GM19035 (cell line): ENCODE measurements around the gene EDEM3.
"Not testable (repeated sequence)": the region's sequence is repeated elsewhere in the genome, so short reads cannot be mapped to it uniquely, and the experiment has no call there.

ENCODE experiments used
- ATAC-seq: cut with Tn5 transposase; IDR thresholded peaks from one replicate; pipeline ENCODE4 v1.9.1; 2021; ENCODE audit not compliant: unreplicated experiment

The EDEM3 gene

DNA sequence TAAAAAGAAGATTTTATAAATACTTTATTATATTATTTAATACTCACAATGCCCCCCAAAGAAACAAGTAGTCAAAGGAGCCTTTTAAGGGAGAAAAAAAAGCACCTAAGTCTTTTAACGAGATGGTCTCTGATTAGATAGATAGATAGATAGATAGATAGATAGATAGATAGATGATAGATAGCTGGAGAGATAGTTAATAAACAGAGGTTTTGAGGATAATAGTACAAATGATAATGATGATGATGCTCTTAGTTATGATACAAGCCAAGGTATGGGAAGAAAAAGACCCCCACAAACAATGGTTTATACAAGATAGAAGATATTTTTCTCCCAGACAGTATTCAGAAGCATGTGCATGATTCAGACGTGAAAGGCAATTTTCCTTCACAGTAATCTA is 14.6 kb upstream of the EDEM3 start:
- ATAC-seq, result no peak

DNA sequence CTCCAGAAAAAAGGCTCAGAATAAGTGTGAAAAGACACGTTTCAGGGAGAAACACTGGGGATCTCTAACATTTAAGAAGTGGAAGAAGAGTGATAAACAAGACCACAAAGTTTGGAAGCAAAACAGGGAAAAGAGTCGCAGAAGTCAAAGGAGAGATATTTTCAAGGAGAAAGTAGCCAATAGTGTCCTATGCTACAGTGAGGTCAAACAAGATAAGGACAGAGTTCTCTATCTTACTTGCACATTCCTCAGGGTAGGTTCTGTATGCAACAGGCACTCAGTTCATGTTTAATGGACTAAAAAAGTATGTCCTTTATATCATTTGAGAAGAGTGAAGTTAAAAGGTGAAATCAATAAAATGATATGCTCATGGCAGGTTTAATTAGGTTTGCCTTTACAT is 13.8 kb upstream of the EDEM3 start:
- ATAC-seq, result no peak

DNA sequence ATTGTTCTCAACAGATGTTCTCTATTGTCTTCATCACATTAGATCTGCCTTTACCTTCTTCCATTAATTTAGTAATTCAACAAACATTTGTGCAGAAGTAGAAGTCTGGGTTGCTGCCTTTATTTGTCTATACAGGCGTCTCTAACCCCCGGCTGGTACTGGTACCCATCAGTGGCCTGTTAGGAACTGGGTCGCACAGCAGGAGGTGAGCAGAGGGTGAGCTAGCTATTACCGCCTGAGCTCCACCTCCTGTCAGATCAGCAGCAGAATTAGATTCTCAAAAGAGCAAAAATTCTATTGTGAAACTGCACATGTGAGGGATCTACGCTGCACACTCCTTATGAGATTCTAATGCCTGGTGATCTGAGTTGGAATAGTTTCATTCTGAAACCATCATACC is 12.9 kb upstream of the EDEM3 start:
- ATAC-seq, result no peak

DNA sequence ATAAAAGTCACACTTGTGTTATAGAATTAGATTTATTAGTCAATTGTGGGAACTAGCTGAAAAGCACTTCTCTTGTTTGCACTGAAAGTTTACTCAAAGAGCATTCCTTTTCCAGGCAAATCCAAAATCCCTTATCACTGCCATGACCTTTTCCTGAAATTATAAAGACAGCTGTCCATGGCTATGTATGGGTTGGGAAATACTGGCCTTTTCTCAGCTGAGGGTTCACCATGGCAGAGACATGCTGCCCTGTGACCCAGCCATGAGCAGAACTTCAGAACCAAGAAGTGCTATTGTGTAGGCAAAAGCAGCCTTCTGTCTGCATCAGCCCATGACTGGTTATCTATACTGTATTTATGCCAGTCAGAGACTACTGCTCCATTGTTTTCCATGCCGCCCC is 9.8 kb upstream of the EDEM3 start:
- no peak for ATAC-seq

DNA sequence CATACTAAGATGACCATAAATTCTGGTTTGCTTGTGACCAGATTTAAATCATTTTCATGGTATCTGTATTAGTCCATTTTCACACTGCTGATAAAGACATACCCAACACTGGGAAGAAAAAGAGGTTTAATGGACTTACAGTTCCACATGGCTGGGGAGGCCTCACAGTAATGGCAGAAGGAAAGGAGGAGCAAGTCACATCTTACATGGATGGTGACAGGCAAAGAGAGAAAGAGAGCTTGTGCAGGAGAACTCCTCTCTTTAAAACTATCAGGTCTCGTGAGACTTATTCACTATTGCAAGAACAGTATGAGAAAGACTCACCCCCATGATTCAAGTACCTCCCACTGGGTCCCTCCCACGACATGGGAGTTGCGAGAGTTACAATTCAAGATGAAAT is 8.9 kb upstream of the EDEM3 start:
- not testable (repeated sequence) for ATAC-seq

DNA sequence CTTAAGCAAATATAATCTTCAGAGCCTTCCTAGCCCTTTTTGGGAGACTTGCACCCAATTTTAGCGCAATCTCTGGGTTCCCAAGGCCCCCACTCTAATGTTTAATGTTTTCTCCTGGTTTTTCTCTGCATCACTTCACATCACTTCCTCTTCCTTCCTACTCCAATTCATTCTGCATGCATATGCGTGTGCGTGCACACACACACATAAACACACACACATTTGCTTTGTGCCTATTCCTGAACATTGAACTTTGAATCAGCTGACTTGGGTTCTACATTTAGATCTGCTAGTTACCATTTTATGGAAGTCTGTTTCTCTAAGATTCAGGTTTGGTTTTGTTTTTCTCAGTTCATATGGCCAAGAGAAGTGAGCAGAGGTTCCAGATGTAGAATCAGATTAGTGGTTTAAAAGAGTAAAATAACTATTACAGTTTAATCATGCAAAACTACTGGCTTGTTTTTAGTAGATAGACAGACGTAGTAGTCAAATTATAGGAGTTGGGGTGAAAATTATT is 7.4 kb upstream of the EDEM3 start:
- ATAC-seq, result no peak

DNA sequence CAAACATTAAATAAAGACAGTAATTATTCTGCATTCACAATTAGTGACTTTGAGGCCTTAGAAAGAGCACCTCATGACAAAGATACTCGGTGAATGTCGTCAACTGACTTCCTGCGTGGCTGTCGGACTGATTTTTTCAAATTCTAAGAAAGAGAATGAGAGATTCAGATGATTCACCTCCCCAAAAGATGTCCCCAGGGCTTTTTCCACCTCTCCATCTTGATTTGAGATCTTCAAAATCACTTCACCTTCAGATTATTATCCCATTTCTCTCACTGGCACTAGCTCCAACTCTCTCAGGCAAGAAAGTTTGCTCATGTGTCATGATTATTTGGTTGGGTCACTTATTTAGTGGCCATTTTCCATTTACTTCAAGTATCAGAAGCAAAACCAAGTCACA is 5.0 kb upstream of the EDEM3 start:
- ATAC-seq, result no peak

DNA sequence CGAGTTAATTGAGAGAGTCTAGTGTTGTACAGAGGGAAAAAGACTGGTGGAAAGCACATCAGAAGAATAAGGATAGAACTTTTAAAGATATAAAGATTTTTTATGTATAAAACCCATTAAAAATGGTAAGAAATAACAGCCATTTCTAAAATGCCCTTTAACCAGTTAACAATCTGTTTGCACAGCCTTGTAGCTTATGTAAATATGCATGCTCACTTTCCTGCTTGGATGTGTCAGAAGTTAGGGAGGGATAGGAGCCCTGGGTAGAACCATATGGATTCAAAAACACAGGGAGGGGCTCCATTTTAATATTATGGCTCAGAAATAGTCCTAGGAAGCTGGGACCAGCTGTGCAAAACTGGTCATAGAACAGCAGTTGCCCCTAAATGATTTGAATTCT is 4.5 kb upstream of the EDEM3 start:
- no peak for ATAC-seq

DNA sequence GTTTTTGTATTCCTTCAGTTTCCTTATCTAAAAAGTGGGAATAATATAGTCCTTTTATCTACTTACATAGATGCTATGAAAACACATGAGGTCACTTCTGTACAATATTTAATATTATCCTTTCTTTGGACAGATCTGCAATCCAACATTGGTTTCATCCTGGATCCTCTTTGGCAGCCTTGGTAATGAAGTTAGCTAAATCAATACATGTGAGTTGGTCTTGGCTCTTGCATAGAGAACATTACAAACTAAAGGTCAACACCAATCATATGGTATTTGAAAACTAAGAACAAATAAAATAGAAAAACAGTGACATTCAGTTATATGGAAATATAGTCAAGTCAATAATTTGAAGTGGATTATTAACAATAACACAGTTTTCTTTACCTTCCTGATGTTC is 3.2 kb upstream of the EDEM3 start:
- no peak for ATAC-seq

DNA sequence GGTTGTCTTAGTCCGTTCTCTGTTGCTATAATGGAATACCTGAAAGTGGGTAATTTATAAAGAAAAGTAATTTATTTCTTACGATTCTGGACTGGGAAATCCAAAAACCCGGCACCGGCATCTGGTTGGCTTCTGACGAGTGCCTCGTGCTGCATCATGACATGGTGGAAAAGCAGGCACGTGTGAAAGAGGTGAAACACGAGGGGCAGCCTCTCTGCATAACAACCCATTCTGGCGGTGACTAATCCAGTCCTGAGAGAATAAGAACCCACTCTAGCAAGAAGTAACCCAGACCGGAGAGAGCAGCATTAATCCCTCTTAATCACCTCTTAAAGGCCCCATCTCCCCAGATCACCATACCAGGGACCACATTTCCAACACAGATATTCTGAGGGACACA is 2.7 kb upstream of the EDEM3 start:
- no peak for ATAC-seq

DNA sequence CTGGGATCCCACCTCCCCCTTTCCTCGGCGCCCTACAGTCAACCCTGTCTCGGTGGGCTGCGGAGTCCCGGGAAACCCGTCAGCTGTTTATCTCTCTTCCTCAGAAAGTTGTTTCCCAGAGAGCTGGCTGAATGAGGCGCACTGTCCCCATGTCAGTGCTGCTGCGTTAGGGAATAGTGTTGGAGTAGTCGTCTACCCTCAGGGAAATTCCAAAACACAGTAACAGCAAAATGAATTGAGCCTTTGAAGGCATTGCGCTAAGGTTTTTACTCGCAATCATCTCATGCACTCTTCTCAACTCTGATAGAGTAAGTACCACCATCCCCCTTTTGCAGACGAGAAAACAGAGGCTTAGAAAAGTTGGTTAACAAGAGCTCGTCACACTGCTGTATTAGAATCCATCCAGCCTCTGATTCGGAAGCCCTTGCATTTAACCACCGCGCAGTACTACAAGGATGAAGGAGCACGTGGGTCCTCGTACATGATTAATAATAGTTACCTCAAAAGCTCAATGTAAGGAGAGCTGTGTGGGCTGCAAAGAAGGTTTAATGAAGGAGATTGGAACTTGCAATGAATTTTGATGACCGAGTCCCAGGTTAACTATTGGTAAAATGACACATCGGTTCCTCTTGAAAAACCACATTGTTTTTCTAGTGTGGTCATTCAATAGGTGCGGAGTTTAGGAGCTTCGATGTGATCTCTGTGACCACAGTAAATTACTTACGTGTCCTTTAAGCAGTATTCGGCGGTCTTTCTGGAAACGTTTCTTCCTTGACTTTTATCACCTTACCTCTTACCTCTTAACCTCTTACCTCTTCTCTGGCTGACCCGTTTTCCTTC is 788 bp upstream of the EDEM3 start:
- ATAC-seq, result peak; percentile 2

DNA sequence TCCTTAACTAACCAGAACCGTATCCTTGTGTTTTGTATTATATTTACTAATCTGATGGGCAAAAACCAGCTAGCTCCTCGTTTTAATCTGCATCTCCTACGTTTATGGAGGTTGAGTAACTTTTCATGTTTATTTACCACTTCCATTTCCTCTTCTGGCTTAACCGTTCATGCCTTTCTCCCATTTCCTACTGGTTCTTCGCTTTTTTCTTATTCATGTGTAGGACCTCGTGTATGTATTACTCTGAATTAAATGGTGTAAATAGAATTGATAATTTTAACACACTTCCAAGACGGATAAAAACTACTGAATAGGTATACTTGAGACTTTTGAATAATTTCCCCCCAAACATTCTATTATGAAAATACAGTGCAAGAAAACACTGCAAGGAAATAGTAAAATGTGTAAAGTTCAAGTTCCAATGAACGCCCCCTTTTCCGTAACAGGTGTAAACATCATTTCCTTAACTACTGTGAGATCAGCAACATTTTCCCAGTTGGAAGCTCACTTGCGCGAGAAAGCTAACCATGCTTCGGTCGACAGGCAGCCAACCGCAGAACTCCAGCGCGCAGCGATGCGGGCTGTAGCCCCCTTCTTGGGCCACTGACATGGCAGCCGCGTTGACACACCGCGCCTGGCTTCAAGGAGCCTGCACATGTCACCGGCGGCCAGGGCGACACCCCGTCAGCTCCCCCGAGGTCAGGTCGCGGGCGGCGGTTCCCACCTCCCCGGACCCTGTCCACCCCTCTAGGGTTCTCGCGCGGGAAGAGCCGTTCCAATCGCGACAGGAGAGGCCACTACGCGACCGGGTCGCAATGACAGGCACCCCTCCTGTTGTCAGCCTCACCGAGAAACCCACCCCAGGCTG is 816 bp downstream of the EDEM3 start:
- ATAC-seq, result peak; percentile 14

DNA sequence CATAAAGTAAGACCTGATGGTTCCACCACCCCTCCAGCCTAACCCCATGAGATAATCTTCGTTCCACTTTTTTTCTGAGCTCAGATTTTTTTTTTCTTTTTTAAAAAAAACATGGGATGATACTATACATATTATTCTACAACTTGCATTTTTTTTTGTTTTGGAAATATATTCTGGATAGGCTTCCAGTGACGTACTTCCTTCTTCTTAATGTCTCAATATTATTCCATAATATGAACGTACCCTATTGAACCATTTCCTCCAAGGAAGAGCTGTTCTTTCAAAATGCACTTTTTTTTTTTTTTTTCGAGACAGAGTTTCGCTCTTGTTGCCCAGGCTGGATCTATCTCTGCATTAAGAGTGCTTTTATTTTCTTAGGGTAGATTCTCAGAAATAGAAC is 1.5 kb downstream of the EDEM3 start:
- no peak for ATAC-seq

DNA sequence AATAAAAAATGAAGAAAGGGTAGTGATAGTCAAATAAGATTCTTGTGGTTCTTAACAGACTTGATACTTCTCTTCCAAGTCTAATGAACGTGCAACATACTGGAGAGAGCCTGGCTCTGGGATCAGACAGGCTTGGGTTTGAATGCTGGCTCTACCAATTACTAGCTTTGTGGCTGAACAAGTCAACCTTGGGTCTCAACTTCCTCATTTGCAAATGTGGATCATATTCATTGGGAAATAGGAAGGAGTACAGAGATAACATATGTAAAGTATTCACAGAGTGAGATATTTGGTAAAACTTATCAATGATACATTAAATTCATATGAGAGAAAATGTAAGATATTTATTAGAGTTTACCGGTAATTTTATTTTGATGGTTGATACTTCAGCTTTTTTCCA is 2.0 kb downstream of the EDEM3 start:
- no peak for ATAC-seq

DNA sequence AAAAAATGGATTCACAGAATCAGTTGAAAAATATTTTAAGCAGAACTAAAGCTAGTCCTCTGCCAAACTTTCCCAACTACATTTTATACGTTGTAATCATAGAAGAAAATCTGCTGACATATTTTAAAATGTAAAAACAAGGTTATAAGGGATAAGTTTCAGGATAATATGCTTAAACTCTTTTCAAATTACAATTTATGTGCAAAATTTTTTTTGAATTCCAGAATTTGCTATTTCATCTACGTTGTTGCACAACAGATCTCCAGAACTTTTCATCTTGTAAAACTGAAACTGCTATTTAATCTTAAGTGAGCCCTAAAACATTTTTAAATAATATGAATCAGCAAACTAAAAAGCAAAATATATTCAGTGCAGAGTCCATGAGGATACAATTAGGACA is 5.9 kb downstream of the EDEM3 start:
- no peak for ATAC-seq

DNA sequence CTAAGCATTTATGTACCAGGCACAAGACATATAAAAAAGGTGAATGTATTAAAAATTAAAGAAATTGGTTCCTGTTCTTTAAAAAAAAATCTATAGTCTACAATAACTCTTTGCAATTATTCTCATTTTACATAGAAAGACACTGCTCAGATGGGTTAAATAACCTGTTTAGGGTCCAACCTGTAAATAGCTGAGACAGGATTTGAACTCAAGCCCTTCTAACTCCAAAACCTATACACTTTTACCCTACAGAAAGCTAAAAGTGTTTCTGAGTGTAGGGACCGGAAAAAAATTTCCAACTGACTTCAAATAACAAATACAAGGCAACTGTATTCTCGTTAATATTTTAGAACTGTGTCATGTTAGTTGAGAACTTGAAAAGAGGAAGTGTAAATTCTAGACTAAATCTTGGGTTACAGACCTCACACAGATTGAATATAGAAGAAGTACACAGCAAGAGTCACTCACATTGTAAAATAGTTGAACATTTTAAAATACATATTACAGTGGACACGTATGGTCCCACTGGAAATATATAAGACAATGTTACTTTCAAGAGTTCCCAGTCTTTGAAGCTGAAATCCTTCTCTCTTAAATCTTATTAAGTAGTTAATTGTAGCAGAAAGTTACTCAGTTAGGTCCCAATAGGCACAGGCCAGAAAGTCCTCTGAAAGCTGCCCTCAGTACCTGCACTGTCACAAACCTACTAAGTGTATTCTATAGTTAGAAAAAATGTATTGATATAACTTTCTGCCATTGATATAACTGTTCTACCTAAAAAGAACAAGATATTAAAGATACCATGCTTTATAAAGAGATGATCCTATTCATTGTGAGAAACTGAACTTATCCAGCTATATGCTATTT is 7.3 kb downstream of the EDEM3 start:
- ATAC-seq, result peak; percentile 76

DNA sequence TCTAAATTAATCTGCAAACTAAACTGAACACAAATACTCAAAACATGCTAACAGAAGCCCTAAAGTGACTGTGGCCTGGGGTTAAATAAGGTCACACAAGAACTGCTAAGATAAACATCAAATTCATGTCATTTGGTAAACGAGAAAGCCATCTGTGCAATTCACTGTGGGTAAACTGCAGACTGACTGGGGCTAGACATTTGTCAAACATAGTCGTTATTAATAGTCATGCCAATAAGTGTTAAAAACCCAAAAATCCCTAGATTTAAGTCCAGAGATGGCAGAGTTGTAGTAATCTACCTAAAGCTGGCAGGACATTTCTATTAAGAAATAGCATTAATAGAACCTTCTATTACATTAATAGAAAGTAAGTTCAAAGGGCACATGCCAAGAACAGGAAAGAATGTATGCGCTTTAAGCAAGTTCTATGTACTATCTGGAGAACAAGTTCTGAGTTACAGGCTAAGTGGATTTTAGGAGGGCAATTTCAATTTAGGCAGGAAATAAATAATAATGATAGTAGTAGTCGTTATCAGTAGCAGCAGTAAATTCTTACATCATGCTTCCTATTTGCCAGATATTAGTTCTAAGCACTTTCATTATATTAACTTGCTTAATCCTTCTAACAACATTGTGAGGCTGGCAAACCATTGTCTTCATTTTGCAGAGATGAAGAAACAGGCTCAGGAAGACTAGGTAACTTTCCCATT is 8.6 kb downstream of the EDEM3 start:
- ATAC-seq, result no peak

DNA sequence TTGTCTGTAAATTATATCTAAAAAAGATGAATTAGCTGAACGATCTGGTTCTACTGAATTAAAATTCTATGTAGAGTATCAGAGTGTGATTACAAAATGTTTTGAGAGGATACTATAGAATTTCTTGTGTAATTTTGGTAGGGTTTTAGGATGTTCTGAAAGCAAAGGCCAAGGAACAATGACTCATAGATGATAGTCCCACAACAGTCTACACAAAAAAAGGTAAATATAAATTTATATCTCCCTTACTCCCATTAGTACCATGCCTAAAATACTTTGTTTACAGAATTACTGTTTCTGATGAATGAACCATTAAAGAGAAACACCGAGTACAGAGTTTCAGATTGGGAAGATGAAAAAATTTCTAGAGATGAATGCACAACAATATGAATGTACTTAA is 9.5 kb downstream of the EDEM3 start:
- ATAC-seq, result no peak

DNA sequence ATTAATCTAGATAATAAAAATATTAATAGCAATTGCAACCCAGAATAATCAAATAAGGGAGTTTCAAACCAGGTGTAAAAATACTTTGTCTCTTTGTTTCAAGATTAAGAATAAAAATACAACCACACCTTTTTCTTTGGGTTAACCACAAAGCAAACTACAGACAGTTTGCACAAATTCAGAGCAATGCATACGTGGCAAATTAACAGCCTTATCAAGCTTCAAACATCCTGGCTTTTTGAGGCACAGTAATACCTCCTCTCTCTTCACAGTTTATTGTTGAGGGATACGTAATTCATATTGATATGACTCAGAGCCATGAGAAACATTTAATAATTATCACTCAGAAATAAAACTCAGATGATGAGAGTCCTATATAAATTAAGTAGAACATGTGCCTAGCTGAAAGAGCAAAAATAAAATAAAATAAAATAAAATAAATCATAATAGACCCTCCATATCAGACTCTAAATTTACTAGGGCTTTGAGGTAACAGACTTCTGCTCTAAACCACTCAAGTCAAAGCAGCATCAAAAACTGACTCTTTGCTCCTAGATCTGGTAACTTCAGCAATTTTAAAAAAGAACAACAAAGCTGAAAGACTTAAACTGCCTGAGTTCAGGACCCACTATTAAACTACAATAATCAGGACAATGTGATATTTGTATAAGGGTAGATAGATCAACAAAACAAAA is 11.4 kb downstream of the EDEM3 start:
- peak; percentile 57 for ATAC-seq

DNA sequence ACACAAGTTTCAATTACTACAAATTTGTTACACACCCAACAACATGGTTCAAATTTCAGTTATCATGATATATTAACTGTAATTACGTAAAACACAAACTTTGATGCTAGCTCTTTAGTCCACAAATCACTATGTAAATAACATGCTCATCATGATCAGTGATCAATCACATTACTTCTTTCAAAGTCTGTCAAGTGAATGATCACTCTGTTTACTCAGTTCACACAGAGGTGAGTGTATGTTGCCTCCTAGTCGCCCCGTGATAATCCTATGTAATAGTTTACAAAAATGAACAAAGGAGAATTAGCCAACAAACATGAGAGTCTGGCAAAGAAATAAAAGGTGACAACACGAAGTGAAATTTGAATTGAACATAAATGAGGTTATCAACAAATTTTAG is 14.3 kb downstream of the EDEM3 start:
- no peak for ATAC-seq
